ENCODE data around the gene PARP12. TPM values are rescaled to one million over a fixed set of nuclear protein-coding genes. Genes with fewer than 3 reads are reported as not detected.

PARP12 gene
- total RNA-seq, 4 donors from 2014 or later = 37.4 to 46.9 (median 38.9) TPM

DNA sequence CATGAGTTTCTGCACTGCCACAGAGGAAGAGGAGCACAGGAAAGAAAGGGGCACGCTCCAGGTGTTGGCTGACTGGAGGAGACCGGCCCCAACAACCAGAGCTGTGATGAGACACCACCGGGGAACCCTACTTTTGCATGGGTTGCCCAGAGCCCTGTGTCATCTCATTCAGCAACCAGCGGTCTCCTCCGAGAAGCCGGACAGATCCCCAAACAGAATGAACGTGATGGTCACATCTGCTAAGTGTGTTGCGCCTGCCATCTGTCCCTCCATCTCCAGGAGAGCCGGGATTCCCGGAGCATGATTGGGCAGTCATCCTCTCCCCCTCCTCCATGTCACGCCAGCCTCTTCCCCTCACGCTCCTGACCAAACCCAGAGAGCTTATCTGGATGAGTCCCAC lies 22.9 kb downstream of the PARP12 start:
- peaks cover 14 to 22% of the 10 kb centered on the region in 2 donors for H3K36me3 ChIP-seq

DNA sequence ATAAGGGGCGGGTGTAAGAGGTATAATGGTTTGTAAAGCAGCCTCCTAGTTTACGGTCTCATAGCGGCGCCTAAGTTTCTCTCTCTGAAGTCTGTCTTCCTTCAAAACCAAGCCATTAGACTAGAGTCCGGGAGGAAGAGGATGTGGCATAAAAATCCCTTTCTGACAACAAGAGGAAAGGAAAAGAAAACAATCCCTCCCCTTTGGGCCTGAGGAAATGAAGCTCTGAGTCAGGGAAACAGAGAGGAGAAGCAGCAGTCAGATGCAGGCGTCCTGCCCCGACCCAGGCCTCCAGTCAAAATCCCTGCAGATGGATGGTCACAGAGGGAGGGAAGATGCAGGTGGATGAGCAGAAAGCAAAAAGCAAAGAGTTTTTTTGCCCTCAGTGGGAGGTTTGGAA lies 23.7 kb downstream of the PARP12 start:
- no peaks in the 10 kb centered on the region for H3K9me3 ChIP-seq
- DNase-seq = no peak
- H3K27me3 ChIP-seq = no peaks in the 10 kb centered on the region
- peaks cover 13 to 22% of the 10 kb centered on the region in 2 donors for H3K36me3 ChIP-seq
- no peaks in the 10 kb centered on the region for H3K4me1 ChIP-seq
- TF ChIP-seq, protein P1, sequence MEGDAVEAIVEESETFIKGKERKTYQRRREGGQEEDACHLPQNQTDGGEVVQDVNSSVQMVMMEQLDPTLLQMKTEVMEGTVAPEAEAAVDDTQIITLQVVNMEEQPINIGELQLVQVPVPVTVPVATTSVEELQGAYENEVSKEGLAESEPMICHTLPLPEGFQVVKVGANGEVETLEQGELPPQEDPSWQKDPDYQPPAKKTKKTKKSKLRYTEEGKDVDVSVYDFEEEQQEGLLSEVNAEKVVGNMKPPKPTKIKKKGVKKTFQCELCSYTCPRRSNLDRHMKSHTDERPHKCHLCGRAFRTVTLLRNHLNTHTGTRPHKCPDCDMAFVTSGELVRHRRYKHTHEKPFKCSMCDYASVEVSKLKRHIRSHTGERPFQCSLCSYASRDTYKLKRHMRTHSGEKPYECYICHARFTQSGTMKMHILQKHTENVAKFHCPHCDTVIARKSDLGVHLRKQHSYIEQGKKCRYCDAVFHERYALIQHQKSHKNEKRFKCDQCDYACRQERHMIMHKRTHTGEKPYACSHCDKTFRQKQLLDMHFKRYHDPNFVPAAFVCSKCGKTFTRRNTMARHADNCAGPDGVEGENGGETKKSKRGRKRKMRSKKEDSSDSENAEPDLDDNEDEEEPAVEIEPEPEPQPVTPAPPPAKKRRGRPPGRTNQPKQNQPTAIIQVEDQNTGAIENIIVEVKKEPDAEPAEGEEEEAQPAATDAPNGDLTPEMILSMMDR (IDR thresholded peaks at IDR 0.05) = no peak
- no peak for TF ChIP-seq POLR2A (IDR thresholded peaks at IDR 0.05)
- H3K27ac ChIP-seq = no peak overlapping the region
- 77 to 80% methylated on average over 7 of the region's 7 CpGs for WGBS, 2 donors
- intact Hi-C loops (cut with DNase I) = no loop called here
- H3K4me3 ChIP-seq (replicated peaks in 1 of 3) = no peak overlapping the region

More for the DNA sequence above, 22.9 kb downstream of the PARP12 start:
- no peaks in the 10 kb centered on the region for H3K27me3 ChIP-seq
- intact Hi-C loops (cut with DNase I) = no loop called here
- no peaks in the 10 kb centered on the region for H3K9me3 ChIP-seq
- H3K4me1 ChIP-seq = no peaks in the 10 kb centered on the region
- no peak overlapping the region for H3K4me3 ChIP-seq (replicated peaks in 1 of 3)
- H3K27ac ChIP-seq = no peak overlapping the region
- DNase-seq = no peak
- 93 to 97% methylated on average over 11 of the region's 12 CpGs for WGBS, 2 donors
- no peak for TF ChIP-seq POLR2A (IDR thresholded peaks at IDR 0.05)
- TF ChIP-seq, protein P1 (IDR thresholded peaks at IDR 0.05) = no peak

DNA sequence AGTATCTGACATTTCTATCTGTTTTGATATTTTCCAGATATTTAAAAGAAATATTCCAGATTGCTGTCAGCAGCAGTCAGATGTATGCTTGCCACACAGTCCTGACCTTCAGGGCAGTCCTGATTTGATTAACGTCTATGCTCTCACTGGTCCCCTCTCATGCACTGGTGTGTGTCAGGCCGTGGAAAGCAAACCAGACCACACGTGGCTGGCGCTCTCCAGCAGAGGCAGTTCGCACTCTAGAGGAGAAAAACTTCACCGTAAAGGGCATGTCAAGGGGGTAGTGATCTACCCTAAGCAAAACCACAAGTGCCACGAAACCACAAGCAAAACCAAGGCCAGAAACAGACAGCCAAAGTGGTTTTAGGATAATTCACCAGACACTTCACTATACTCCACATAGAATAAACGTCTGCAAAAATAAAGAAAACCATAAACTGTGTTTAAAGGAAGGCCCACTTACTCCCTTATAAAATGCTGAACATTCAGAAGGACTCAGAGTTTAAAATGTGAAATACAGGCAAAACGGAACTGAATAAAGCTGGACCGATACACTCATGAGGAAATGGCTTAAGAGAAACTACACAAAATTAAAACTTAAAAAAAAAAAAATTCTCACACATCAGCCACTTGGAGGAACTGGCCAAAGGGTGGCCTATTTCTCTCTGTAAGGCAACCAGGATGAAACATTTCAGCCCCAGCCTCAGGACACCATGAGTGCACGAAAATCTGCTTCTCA lies 26.4 kb downstream of the PARP12 start:
- H3K36me3 ChIP-seq = peaks cover 15 to 24% of the 10 kb centered on the region in 2 donors
- H3K27ac ChIP-seq = no peak overlapping the region
- no peaks in the 10 kb centered on the region for H3K27me3 ChIP-seq
- no peaks in the 10 kb centered on the region for H3K9me3 ChIP-seq
- H3K4me3 ChIP-seq (replicated peaks in 1 of 3) = no peak overlapping the region
- intact Hi-C loops (cut with DNase I) = no loop called here
- no peaks in the 10 kb centered on the region for H3K4me1 ChIP-seq
- no peak for DNase-seq
- WGBS, 2 donors = 69 to 83% methylated on average over 11 of the region's 11 CpGs
- no peak for TF ChIP-seq POLR2A (IDR thresholded peaks at IDR 0.05)
- TF ChIP-seq, protein P1 (IDR thresholded peaks at IDR 0.05) = no peak

DNA sequence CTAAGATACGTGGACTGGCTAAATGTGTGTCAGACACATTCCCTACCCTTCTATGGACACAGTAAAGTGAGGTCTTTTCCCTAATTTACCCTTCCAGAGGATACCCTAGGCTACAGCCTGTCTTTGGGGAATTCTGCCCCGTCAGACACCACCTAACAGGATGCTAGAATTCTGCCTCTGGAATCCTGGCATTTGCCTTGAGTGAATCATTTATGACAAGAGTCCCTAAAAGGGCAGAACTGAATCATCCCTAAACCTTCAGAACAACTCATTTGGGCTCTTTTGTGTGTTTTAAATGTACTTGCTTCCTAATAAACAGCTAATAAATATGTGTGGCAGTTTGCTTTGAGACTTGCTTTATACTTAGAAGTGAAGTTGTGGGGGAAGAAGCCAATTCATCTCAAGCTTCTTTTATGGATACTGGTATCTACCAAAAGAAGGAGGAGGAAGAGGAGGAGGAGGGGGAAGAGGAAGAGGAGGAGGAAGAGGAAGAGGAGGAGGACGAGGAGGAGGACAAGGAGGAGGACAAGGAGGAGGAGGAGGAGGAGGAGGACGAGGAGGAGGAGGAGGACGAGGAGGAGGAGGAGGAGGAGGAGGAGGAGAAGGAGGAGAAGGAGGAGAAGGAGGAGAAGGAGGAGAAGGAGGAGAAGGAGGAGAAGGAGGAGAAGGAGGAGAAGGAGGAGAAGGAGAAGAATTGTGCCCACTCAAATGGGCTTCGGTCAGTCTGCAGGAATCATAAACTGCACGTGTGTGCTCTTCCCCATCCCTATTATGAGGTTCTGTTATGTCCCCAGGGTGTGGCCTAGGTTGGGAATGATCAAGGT lies 27.1 kb downstream of the PARP12 start:
- H3K27ac ChIP-seq = no peak overlapping the region
- no peaks in the 10 kb centered on the region for H3K27me3 ChIP-seq
- H3K4me3 ChIP-seq (replicated peaks in 1 of 3) = no peak overlapping the region
- no peaks in the 10 kb centered on the region for H3K4me1 ChIP-seq
- H3K9me3 ChIP-seq = no peaks in the 10 kb centered on the region
- H3K36me3 ChIP-seq = peaks cover 15 to 16% of the 10 kb centered on the region in 2 donors
- TF ChIP-seq, protein P1 (IDR thresholded peaks at IDR 0.05) = no peak
- TF ChIP-seq POLR2A (IDR thresholded peaks at IDR 0.05) = no peak
- intact Hi-C loops (cut with DNase I) = no loop called here
- DNase-seq = no peak
- WGBS, 2 donors = 87 to 90% methylated on average over 7 of the region's 7 CpGs

DNA sequence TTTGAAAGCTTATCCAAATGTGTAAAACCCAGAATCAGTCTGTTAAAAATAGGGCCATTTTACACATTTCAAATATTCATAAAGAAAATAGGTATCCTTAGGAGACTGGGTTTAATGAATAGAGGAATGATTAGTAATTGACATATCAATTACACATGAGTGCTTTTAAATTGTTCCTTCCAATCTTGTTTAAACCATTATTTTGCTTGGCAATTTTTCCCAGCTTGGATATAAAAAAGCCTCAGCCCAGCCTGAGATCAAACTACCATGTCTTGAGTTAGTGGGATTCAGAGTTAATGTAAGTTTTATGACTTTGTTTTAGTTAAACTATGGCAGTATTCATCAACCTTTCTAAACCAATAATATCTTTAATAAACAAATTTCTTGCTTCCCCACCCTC lies 28.3 kb downstream of the PARP12 start:
- H3K36me3 ChIP-seq = peaks cover 14 to 15% of the 10 kb centered on the region in 2 donors
- DNase-seq = no peak
- no peak overlapping the region for H3K27ac ChIP-seq
- H3K27me3 ChIP-seq = no peaks in the 10 kb centered on the region
- H3K9me3 ChIP-seq = no peaks in the 10 kb centered on the region
- TF ChIP-seq, protein P1 (IDR thresholded peaks at IDR 0.05) = no peak
- no peak for TF ChIP-seq POLR2A (IDR thresholded peaks at IDR 0.05)
- intact Hi-C loops (cut with DNase I) = no loop called here
- H3K4me1 ChIP-seq = no peaks in the 10 kb centered on the region
- H3K4me3 ChIP-seq (replicated peaks in 1 of 3) = no peak overlapping the region

Measured in thyroid gland (tissue), 4 donors.